T-cell (primary cell): ENCODE data around the gene GBP4. TPM values are rescaled to one million over a fixed set of nuclear protein-coding genes. Genes with fewer than 3 reads are reported as not detected.

Experiments
- total RNA-seq, 35 experiments: library from RNA in 6 of 35; stranded (reverse) in 6 of 35; fragments of 120-200 nt in 1 of 35; gene quantifications; one replicate each; pipeline versions ENCODE4 v1.2.1 to v1.2.4 and lab custom pipeline; 2013 to 2026

GBP4 gene
- total RNA-seq, 5 donors from 2014 or later (not counting 1 experiment from before 2014, with no cell fraction given) = 24.7 to 61.3 (median 36.5) TPM

Other genes starting within 250 kb of the GBP4 start
- gene KYAT3, start 206.3 kb downstream of the GBP4 start, total RNA-seq = 10 to 100 TPM; 21.9 to 25.4 (median 23.2) TPM
- 10 to 100 TPM; 17.7 to 23.0 (median 21.0) TPM for gene RBMXL1, start 206.3 kb downstream of the GBP4 start, total RNA-seq
- gene GBP3, start 176.1 kb downstream of the GBP4 start, total RNA-seq = 10 to 100 TPM; 26.7 to 52.0 (median 39.2) TPM
- 10 to 100 TPM; 29.5 to 57.8 (median 53.5) TPM for gene GBP1, start 133.7 kb downstream of the GBP4 start, total RNA-seq
- 100 to 1,000 TPM in 4 of 5 donors, 10 to 100 TPM in 1; 82.2 to 226 (median 186) TPM for gene GBP2, start 72.8 kb downstream of the GBP4 start, total RNA-seq
- gene GBP7, start 22.9 kb downstream of the GBP4 start, total RNA-seq = under 1 TPM in 3 of 5 donors, not detected in 2; 0.19 to 0.35 (median 0.25) TPM
- 100 to 1,000 TPM in 4 of 5 donors, 10 to 100 TPM in 1; 46.8 to 165 (median 116) TPM for gene GBP5, start 73.9 kb upstream of the GBP4 start, total RNA-seq
- gene GBP6, start 165.1 kb upstream of the GBP4 start, total RNA-seq = under 1 TPM in 4 of 5 donors, not detected in 1; 0.13 to 0.83 (median 0.18) TPM